BJ (cell line): ENCODE measurements around the gene STPG1. TPM values are rescaled to one million over a fixed set of nuclear protein-coding genes. Genes with fewer than 3 reads are reported as not detected.

Source experiments
- CTCF ChIA-PET: fragments of 350-600 bp; formaldehyde crosslinking; extraction: SDS; loops from one replicate; lab custom pipeline; 2021; ENCODE audit warnings: antibody characterized with exemption, inconsistent platforms; lab: Yijun Ruan, JAX
- POLR2A ChIA-PET: fragments of 300-600 bp; sonication (Branson Sonifier 250); formaldehyde crosslinking; extraction: SDS; loops from one replicate; lab custom pipeline; 2021; ENCODE audit warnings: antibody characterized with exemption; lab: Charles Lee
- DNase-seq: peaks from one replicate; pipeline ENCODE4 v3.0.0-alpha.2; 2011; ENCODE audit warnings: low read depth
- H3K27me3 ChIP-seq: 2 replicates; pipeline ENCODE4 v1.6.0; 2011; ENCODE audit warnings: low read length; ENCODE audit not compliant: control insufficient read depth, insufficient read depth
- H3K36me3 ChIP-seq: 2 replicates; pipeline ENCODE4 v1.5.1; 2011; ENCODE audit warnings: low read length; ENCODE audit not compliant: control insufficient read depth, insufficient read depth
- H3K4me3 ChIP-seq: 2 replicates; pipeline ENCODE4 v1.5.1; 2011; ENCODE audit warnings: low read depth, mild to moderate bottlenecking, control low read depth, low read length
- polyA plus RNA-seq: library from polyadenylated mRNA; depleted of rRNA; stranded (reverse); fragments of >200 nt; gene quantifications from 2 replicates; pipeline ENCODE4 v1.2.3, GENCODE V29; 2011
- TF ChIP-seq, protein P1 (sequence below): IDR thresholded peaks from 2 replicates; pipeline ENCODE4 v1.5.1; 2011; ENCODE audit warnings: low read depth, mild to moderate bottlenecking, control low read depth, inconsistent platforms, low read length, moderate library complexity; ENCODE audit not compliant: insufficient read depth

STPG1 gene
- polyA plus RNA-seq, 1 experiment, result 10.3 TPM

GRCh38 chr1:24318615-24319311 is 94.8 kb downstream of the STPG1 start:
- no peak overlapping the region for H3K4me3 ChIP-seq
- CTCF ChIA-PET, result interaction anchor here (0.8 to 2.8 kb wide), 2 partner anchors 73 to 117 kb away, joined by 3 to 8 read pairs; no protein-coding TSS in a partner anchor
- POLR2A ChIA-PET, result no interaction called here
- H3K36me3 ChIP-seq, result no peaks in the 10 kb centered on the region
- DNase-seq, result no peak
- peaks cover 58% of the 10 kb centered on the region for H3K27me3 ChIP-seq
- TF ChIP-seq, protein P1, sequence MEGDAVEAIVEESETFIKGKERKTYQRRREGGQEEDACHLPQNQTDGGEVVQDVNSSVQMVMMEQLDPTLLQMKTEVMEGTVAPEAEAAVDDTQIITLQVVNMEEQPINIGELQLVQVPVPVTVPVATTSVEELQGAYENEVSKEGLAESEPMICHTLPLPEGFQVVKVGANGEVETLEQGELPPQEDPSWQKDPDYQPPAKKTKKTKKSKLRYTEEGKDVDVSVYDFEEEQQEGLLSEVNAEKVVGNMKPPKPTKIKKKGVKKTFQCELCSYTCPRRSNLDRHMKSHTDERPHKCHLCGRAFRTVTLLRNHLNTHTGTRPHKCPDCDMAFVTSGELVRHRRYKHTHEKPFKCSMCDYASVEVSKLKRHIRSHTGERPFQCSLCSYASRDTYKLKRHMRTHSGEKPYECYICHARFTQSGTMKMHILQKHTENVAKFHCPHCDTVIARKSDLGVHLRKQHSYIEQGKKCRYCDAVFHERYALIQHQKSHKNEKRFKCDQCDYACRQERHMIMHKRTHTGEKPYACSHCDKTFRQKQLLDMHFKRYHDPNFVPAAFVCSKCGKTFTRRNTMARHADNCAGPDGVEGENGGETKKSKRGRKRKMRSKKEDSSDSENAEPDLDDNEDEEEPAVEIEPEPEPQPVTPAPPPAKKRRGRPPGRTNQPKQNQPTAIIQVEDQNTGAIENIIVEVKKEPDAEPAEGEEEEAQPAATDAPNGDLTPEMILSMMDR, result no peak

- POLR2A ChIA-PET, result no interaction called here
- no peak overlapping the region for H3K4me3 ChIP-seq
- no peaks in the 10 kb centered on the region for H3K36me3 ChIP-seq
- H3K27me3 ChIP-seq, result peaks cover 55% of the 10 kb centered on the region
- DNase-seq, result no peak
- CTCF ChIA-PET, result interaction anchor here (2.8 kb wide), 1 partner anchor 116 kb away, joined by 8 read pairs; no protein-coding TSS in a partner anchor
- TF ChIP-seq, protein P1, result no peak
Observed at GRCh38 chr1:24317956-24318614, 95.5 kb downstream of the STPG1 start.

- TF ChIP-seq, protein P1, result no peak
- DNase-seq, result no peak
- no peaks in the 10 kb centered on the region for H3K36me3 ChIP-seq
- ChIA-PET CTCF (interaction anchor here (2.8 kb wide), 1 partner anchor 115 kb away, joined by 8 read pairs; no protein-coding TSS in a partner anchor), POLR2A (no interaction called here)
- H3K4me3 ChIP-seq, result no peak overlapping the region
- peaks cover 51% of the 10 kb centered on the region for H3K27me3 ChIP-seq
Observed at GRCh38 chr1:24317081-24317480, 96.5 kb downstream of the STPG1 start.

DNA sequence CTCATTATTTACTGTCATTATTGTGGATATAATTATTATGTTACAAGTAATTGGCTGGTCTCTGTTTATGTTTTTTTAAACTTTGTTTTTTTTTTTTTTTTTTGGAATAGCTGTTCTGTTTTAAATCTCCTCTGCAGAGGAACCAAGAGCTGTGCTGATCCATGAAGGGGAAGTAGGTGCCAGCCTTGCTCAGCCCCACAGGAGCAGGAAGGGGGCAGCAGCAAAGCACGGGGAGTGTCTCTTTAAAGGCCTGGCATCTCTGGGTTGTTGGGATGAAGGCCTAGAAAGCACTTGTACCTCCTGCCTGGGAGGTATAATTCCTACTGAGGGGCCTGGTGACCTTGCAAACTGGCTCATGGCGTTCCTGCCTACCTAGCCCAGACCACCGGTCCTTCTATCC is 96.9 kb downstream of the STPG1 start:
- no peak overlapping the region for H3K4me3 ChIP-seq
- ChIA-PET CTCF (interaction anchor here (0.7 to 2.8 kb wide), 2 partner anchors 75 to 115 kb away, joined by 3 to 8 read pairs; no protein-coding TSS in a partner anchor), POLR2A (no interaction called here)
- peaks cover 52% of the 10 kb centered on the region for H3K27me3 ChIP-seq
- no peaks in the 10 kb centered on the region for H3K36me3 ChIP-seq
- TF ChIP-seq, protein P1, result no peak
- DNase-seq, result no peak

GRCh38 chr1:24315391-24315790 is 98.2 kb downstream of the STPG1 start:
- peaks cover 42% of the 10 kb centered on the region for H3K27me3 ChIP-seq
- TF ChIP-seq, protein P1, result no peak
- no peak overlapping the region for H3K4me3 ChIP-seq
- POLR2A ChIA-PET, result no interaction called here
- CTCF ChIA-PET, result no interaction called here
- DNase-seq, result no peak
- H3K36me3 ChIP-seq, result no peaks in the 10 kb centered on the region
